Esophagus squamous epithelium (tissue), 5 donors: ENCODE measurements around the gene RAB26. TPM values are rescaled to one million over a fixed set of nuclear protein-coding genes. Genes with fewer than 3 reads are reported as not detected.

ENCODE experiments used
- DNase-seq: peaks from one replicate; lab custom pipeline; 2025; lab: John Stamatoyannopoulos, UW
- H3K27ac ChIP-seq, 4 donors: fragments of 200-600 bp; sonication (generic); one replicate each; pipeline ENCODE4 v1.5.1; 2016 to 2019; ENCODE audit warnings: mild to moderate bottlenecking in 1 of 4
- H3K27me3 ChIP-seq, 4 donors: fragments of 200-600 bp; sonication (generic); 1 replicate in 3 of 4; 2 replicates in 1 of 4; pipeline versions ENCODE4 v1.5.1 to v1.6.0; 2017 to 2021; ENCODE audit warnings: antibody characterized with exemption in 1 of 4
- H3K36me3 ChIP-seq, 3 donors: fragments of 200-600 bp; sonication (generic); one replicate each; pipeline ENCODE4 v1.5.1; 2016 to 2019
- H3K4me1 ChIP-seq, 3 donors: fragments of 200-600 bp; sonication (generic); one replicate each; pipeline ENCODE4 v1.5.1; 2017 to 2019
- H3K4me3 ChIP-seq, 4 donors: fragments of 200-600 bp; sonication (generic); 1 replicate in 3 of 4; 2 replicates in 1 of 4; pipeline ENCODE4 v1.5.1; 2016 to 2019; ENCODE audit warnings: mild to moderate bottlenecking in 2 of 4, moderate library complexity in 1 of 4
- H3K9me3 ChIP-seq, 3 donors: fragments of 200-600 bp; sonication (generic); one replicate each; pipeline ENCODE4 v1.5.1; 2016 to 2019
- POLR2A ChIP-seq, 4 donors: fragments of 450-650 bp; IDR thresholded peaks; one replicate each; pipeline ENCODE4 v1.6.1; 2017; ENCODE audit warnings: antibody characterized with exemption in 4 of 4, mild to moderate bottlenecking in 4 of 4, moderate library complexity in 3 of 4
- WGBS, 2 donors: methylation state at CpG; one replicate each; pipeline ENCODE4 v1.1.5; 2018; 5-methylcytosine and 5-hydroxymethylcytosine counted together
- intact Hi-C: fragments of 100-400 bp; cut with DNase I; formaldehyde crosslinking; loops from one replicate; pipeline ENCODE4 v1.15.0; 2022
- total RNA-seq, 4 donors: library from RNA; depleted of rRNA; stranded (reverse); fragments of >200 nt; gene quantifications; one replicate each; pipeline ENCODE4 v1.1.0, GENCODE V29; 2016
- TF ChIP-seq, protein P1 (sequence below), 6 experiments: fragments of 450-650 bp in 4 of 6; fragments of 200-600 bp in 2 of 6; sonication (generic) in 2 of 6; IDR thresholded peaks; one replicate each; pipeline ENCODE4 v1.5.1; 2016 to 2019; ENCODE audit warnings: antibody characterized with exemption in 6 of 6, mild to moderate bottlenecking in 4 of 6, moderate library complexity in 4 of 6
- donor health status: DM: yes; HTN: yes; CAD: no.

RAB26 gene
- total RNA-seq, 4 donors from 2014 or later, result 0.26 to 4.2 (median 0.99) TPM

DNA sequence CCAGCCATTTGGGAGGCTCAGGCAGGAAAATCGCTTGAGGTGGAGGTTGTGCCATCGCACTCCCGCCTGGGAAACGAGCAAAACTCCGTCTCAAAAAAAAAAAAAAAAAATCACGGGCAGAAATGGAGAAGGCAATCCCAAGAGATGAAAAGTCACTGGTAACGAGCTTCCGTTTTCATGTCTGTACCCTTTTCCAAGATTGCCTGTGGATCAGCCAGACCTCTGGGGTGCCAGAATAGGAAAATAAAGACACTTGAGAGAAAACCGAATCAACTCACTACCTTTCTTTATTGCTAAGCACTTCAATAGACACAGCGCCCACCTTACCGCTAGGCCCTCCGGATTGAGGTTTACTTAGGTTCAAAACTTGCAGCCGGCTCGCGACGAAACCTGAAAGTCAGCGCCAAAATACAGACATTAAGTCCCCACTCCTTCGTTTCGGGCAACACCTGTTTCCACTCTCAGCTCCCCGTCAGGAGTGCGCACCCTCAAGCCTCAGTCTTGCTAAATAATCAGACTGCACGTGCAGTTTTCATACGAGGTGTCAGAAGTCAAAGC, 6.2 kb downstream of the RAB26 start:
- TF ChIP-seq, protein P1, sequence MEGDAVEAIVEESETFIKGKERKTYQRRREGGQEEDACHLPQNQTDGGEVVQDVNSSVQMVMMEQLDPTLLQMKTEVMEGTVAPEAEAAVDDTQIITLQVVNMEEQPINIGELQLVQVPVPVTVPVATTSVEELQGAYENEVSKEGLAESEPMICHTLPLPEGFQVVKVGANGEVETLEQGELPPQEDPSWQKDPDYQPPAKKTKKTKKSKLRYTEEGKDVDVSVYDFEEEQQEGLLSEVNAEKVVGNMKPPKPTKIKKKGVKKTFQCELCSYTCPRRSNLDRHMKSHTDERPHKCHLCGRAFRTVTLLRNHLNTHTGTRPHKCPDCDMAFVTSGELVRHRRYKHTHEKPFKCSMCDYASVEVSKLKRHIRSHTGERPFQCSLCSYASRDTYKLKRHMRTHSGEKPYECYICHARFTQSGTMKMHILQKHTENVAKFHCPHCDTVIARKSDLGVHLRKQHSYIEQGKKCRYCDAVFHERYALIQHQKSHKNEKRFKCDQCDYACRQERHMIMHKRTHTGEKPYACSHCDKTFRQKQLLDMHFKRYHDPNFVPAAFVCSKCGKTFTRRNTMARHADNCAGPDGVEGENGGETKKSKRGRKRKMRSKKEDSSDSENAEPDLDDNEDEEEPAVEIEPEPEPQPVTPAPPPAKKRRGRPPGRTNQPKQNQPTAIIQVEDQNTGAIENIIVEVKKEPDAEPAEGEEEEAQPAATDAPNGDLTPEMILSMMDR (IDR thresholded peaks at IDR 0.05), result no peak
- intact Hi-C loops, result no loop called here
- H3K4me3 ChIP-seq, result peak overlapping the region; percentile 78 to 91 (median 82)
- H3K36me3 ChIP-seq, result peaks cover 0 to 29% (median 6%) of the 10 kb centered on the region in 3 donors
- WGBS, 2 donors, result 2 to 3% methylated on average over 17 to 22 of the region's 23 CpGs
- peaks cover 83 to 91% (median 84%) of the 10 kb centered on the region in 3 donors for H3K4me1 ChIP-seq
- H3K27me3 ChIP-seq, result no peaks in the 10 kb centered on the region
- H3K27ac ChIP-seq, result peak overlapping the region; percentile 87 to 92 (median 90)
- no peaks in the 10 kb centered on the region for H3K9me3 ChIP-seq
- no peak for DNase-seq

DNA sequence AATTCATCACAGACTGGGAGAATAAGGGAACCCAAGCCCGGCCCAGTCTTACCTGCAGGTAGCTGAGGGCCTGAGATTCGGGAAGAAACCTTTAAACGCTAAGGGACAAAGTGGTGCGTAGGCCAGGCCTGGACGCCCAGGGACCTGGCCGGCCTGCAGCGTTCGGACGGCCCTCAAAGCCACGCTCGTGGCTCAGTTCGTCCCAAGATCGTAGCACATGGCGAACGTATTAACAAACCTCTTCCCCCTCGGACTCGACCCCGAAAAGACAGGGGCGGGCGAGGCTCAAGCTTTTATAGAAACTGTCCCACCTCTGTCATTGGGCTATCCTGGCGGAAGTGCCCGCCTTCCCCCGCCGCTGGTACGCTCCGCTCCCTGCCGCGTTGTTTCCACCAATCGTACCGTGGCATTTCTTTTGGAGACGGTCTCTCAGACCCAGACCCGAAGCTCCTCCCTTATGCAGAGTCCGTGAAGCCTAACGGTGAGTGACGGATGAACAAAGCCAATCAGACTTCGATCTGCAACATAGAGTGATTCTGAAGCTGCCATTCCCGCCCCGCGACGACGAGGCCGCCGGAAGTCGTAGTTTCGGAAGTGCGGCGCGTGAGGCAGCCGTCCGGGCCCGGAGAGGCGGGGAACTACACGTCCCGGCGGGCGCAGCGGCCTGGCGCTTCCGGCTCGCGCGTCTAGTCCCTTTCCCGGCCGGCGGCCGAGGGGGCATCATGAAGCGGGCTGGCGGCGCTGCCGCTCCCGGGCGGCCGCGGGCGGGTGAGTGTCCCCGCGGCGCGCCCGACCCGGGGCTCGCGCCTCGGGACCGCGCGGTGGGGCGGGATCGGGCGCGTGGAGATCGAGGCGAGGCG, 6.9 kb downstream of the RAB26 start, which contains the start of gene TRAF7:
Gene TRAF7 (plus strand): TSS at position 692 of the 860 bp plus-strand sequence. CDS start 8,139 bp downstream, outside the sequence.
- no peaks in the 10 kb centered on the region for H3K27me3 ChIP-seq
- 0% methylated on average over 6 of the region's 94 CpGs for WGBS, 2 donors
- intact Hi-C loops, result no loop called here
- TF ChIP-seq, protein P1 (IDR thresholded peaks at IDR 0.05), result peak in 3 of 6 experiments; percentile 3 to 29 (median 10)
- TF ChIP-seq POLR2A (IDR thresholded peaks at IDR 0.05), result peak; percentile 57 to 100 (median 98)
- peak within 1 kb of the TSS; percentile 92 to 98 (median 95) for H3K27ac ChIP-seq
- peaks cover 83 to 91% (median 84%) of the 10 kb centered on the region in 3 donors for H3K4me1 ChIP-seq
- DNase-seq, result peak; percentile 95
- no peaks in the 10 kb centered on the region for H3K9me3 ChIP-seq
- H3K4me3 ChIP-seq, result peak within 1 kb of the TSS; percentile 78 to 91 (median 82)
- H3K36me3 ChIP-seq, result peaks cover 0 to 29% (median 6%) of the 10 kb centered on the region in 3 donors

DNA sequence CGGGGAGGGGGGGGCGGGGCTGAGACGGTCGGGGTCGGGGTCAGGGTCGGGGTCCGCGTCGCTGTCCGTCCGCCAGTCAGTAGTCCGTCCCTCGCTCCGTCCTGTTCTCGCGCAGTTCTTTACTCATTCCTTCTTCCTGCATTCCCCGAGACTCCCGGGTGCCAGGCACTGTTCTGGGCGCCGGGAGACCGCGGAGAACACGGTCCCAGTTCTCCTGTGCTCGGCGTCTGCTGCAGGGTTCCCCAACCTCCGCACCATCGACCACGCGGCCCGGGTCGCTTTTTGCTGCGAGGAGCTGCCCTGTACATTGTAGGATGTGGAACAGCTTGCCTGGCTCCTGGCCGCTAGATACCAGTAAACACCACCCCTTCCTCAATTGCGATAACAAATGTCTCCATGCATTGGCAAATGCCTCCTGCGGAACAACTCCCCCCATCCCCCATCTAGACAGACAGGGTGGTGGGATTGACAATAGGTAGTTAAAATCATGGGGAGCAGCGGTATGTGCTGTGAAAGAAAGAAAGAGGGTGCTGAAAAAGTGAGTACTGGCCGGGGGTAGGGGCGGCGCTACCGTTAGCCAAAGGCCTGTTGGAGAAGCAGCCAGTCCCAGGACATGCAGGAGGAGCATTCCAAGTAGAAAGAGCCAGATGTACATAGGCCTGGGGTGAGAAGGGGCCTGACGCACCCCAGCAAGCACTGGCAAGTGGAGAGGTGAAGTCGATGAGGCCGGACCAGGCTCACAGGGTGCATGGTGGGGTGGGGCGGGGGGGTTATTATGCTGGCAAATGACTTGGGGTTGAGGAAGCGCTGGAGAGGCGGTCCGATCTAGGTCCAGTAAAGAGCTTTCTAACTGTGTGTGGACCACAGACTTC, 7.8 kb downstream of the RAB26 start:
- peak in 1 of 4 donors; percentile 42 for TF ChIP-seq POLR2A (IDR thresholded peaks at IDR 0.05)
- TF ChIP-seq, protein P1 (IDR thresholded peaks at IDR 0.05), result no peak
- Histone ChIP-seq H3K36me3 (peaks cover 0 to 26% (median 5%) of the 10 kb centered on the region in 3 donors), H3K27ac (peak overlapping the region; percentile 92 to 98 (median 95)), H3K4me1 (peaks cover 83 to 91% (median 84%) of the 10 kb centered on the region in 3 donors), H3K4me3 (peak overlapping the region; percentile 67 to 91 (median 79)), H3K27me3 (no peaks in the 10 kb centered on the region), H3K9me3 (no peaks in the 10 kb centered on the region)
- DNase-seq, result no peak
- WGBS, 2 donors, result 2 to 3% methylated on average over 15 to 28 of the region's 47 CpGs
- intact Hi-C loops, result no loop called here

DNA sequence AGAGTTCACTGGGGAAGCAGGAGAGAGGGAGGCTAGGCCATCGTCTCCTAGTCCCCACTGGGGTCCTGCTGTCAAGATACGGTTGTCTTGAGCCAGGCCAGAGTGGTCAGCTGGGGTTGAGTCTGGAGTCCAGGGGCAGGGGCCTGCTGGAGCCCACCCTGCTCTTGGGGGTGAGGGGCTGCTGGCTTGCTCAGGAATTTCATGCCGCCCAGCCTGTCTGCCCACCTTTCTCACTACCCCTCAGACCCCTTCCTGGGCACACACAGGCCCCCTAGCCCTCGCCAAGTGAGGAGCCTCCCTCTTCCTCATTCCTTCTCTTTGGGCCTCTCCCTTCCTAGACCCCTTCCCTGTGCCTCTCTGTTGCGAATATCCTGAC, 8.4 kb downstream of the RAB26 start:
- H3K4me1 ChIP-seq, result peaks cover 82 to 91% (median 84%) of the 10 kb centered on the region in 3 donors
- intact Hi-C loops, result no loop called here
- DNase-seq, result no peak
- H3K4me3 ChIP-seq, result peak overlapping the region; percentile 67 to 91 (median 79)
- WGBS, 2 donors, result 31 to 41% methylated on average over 2 to 5 of the region's 5 CpGs
- H3K9me3 ChIP-seq, result no peaks in the 10 kb centered on the region
- no peaks in the 10 kb centered on the region for H3K27me3 ChIP-seq
- peak overlapping the region; percentile 92 to 98 (median 95) for H3K27ac ChIP-seq
- TF ChIP-seq, protein P1 (IDR thresholded peaks at IDR 0.05), result no peak
- TF ChIP-seq POLR2A (IDR thresholded peaks at IDR 0.05), result no peak
- H3K36me3 ChIP-seq, result peaks cover 0 to 20% (median 0%) of the 10 kb centered on the region in 3 donors
